NT2/D1 (cell line): ENCODE results near the gene JMJD7.

Source experiments
- SUZ12 ChIP-seq: IDR thresholded peaks from 2 replicates; pipeline ENCODE4 v1.6.1; 2011; ENCODE audit not compliant: insufficient read length, insufficient read depth; ENCODE audit errors: extremely low read depth
- YY1 ChIP-seq: IDR thresholded peaks from 2 replicates; pipeline ENCODE4 v1.6.1; 2011; ENCODE audit not compliant: insufficient read length, insufficient read depth
- ZNF274 ChIP-seq: IDR thresholded peaks from 2 replicates; pipeline ENCODE4 v1.6.1; 2011; ENCODE audit warnings: mild to moderate bottlenecking, low read depth, low read length

- TF ChIP-seq ZNF274 (no peak), YY1 (no peak), SUZ12 (no peak)
These were observed 8.3 kb upstream of the JMJD7 start for GRCh38 chr15:41819455-41820050.
